Dedifferentiated amniotic fluid mesenchymal stem cell (primary cell): ENCODE data around the gene HBG2.
"Not testable (repeated sequence)": the region's sequence is repeated elsewhere in the genome, so short reads cannot be mapped to it uniquely, and the experiment has no call there.

Experiments
- DNase-seq: peaks from one replicate; pipeline ENCODE4 v3.0.0-alpha.2; 2016; ENCODE audit errors: extremely low spot score

HBG2 gene

DNA sequence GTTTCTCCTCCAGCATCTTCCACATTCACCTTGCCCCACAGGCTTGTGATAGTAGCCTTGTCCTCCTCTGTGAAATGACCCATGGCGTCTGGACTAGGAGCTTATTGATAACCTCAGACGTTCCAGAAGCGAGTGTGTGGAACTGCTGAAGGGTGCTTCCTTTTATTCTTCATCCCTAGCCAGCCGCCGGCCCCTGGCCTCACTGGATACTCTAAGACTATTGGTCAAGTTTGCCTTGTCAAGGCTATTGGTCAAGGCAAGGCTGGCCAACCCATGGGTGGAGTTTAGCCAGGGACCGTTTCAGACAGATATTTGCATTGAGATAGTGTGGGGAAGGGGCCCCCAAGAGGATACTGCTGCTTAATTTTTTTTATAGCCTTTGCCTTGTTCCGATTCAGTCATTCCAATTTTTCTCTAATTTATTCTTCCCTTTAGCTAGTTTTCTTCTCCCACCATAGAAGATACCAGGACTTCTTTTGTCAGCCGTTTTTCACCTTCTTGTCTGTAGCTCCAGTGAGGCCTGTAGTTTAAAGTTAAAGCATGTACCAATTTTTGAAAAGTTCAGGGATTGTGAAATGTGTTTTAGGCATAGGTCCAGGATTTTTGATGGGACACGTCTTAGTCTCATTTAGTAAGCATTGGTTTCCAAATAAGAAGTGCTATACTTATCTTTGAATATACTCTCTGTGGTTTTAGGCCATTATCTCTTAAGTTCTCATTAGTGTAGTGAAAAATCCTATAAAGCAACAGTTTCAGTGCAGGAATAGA lies at the start of gene HBG2:
Gene HBG2, minus strand, starts transcription at position 136 of the 768 bp plus-strand sequence. Its CDS starts 53 bp downstream, at position 83.
- DNase-seq = not testable (repeated sequence)

DNA sequence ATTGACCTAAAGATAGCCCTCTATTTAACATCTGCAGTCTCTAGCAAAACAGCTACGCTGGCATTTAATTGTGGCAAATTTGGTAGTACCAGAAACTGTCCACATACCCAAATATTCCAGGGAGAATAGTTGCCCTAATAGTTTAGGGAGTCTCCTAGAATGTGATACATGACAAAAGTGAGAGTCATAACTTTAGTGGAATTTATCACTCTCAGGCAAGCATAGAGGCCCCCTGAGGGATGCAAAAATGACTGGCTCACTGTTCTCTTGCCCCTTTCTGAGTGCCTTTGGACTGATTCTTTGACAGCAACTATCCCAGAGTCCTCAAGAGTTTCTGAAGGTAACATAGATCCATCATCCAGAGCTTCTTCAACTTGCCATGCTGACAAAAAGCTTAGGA lies 49.5 kb upstream of the HBG2 start:
- DNase-seq = no peak

- no peak for DNase-seq
Observed at GRCh38 chr11:5303626-5304025, 49.0 kb upstream of the HBG2 start.

- DNase-seq = no peak
Observed at GRCh38 chr11:5301846-5302245, 47.3 kb upstream of the HBG2 start, which contains the start of gene OR51B4. TSS of gene OR51B4 (minus strand) at chr11:5301946. CDS start at chr11:5301946, 0 bp downstream.

DNA sequence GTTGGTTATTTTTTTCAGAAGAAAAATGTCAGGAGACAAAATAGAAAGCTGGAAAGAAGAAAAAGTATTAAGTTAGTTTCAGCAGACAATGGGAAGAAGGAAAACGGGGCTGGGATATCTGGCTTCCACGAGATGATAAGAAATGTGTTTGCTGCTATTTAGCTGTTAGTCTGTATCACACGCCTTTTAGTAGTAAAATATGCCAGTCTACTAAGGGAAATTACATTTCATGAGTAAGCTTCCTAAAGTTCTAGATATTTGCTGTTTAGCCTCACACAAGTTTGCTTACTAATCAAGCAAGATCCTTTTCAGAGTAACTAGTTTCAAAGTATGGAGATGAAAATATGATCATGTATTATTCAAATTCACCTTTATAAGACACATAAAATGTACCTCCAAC lies 45.7 kb upstream of the HBG2 start:
- DNase-seq = no peak

DNA sequence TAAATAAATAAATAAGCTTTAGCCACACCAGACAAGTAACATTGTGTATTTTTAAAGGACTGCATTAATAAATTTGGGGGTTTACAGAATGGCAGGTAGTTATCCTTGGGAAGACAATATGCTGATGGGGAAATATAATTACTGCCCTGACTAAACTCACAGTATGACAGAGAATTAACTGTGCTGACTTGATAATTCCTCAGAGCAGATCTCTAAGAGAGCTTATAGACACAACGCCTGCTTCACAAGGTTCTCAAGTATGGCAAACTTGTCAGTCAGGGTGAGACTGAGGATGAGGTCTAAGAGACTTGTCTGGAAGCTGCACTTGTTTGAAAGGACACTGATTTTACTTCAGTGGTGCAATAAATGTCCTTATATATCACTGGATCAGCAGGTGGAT lies 43.9 kb upstream of the HBG2 start:
- no peak for DNase-seq

DNA sequence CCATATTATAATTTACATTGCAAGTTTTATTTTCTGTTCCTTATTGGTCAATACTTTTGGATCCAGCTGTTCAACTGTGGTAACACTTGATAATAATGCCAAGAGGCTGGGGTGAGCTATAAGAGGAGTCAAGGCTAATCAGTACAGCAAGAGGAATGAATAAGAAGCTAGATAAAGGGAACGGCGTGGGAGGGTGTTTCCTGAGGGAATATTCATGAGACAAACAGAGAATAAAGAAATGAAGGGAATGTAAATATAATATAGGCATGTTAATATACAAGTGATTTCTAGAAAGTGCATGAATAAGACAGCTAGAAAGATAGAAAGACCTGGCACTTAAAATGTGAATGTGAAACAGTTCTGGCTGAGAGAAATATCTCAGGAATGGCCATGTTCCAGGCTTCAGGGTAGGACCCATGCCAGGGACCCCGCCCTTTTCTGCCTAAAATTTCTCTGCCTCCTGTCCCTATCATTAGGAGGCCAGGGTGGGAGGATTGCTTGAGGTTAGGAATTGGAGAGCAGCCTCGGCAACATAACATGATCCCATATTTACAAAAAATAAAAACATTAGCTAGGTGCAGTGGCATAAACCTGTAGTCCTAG lies 43.2 kb upstream of the HBG2 start:
- DNase-seq = no peak

GRCh38 chr11:5294342-5294995 lies 39.9 kb upstream of the HBG2 start:
- DNase-seq = not testable (repeated sequence)

- DNase-seq = no peak
Observed at GRCh38 chr11:5293028-5293427, 38.4 kb upstream of the HBG2 start.

DNA sequence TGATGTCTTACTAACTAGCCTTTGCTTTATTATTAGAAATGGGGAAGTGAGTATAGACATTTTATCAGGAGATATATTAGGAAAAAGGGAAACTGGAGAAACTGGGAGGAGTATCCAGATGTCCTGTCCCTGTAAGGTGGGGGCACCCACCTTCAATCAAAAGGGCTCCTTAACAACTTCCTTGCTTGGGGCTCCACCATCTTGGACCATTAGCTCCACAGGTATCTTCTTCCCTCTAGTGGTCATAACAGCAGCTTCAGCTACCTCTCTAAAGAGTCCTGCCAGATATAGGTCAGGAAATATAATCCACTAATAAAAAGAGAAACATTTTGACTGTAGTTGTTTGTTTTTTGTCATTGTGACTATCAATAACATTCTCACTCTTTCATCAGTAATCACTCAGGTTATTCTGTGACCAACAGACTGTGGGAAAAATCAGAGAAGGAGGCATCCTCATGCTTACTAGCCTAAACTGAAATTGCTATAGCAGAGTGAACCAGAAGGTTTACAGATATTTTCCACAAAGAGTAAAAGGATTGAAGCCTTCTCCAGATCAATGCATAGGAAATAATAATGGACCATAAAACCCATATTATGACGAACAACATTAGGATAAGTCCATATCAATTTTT lies 36.7 kb upstream of the HBG2 start:
- no peak for DNase-seq

DNA sequence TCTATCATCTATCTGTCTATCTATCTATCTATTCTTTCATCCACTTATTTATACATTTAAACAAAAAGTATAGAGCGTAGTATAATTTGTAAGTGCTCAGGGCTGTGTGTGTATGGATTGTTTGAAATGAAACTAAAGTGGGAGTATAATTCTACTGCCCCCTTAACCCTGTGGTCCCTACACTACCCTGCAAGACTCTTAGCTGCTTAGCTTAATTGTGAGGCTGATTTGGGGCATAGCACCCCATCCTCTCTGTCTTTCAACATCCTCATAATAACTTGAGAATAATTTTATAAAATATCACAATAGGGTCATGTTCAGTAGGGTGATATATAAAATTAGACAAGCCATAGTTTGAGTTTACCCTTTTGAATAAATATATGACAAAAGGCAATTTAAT lies 35.5 kb upstream of the HBG2 start:
- DNase-seq = no peak

GRCh38 chr11:5289696-5290095 lies 35.1 kb upstream of the HBG2 start:
- no peak for DNase-seq

DNA sequence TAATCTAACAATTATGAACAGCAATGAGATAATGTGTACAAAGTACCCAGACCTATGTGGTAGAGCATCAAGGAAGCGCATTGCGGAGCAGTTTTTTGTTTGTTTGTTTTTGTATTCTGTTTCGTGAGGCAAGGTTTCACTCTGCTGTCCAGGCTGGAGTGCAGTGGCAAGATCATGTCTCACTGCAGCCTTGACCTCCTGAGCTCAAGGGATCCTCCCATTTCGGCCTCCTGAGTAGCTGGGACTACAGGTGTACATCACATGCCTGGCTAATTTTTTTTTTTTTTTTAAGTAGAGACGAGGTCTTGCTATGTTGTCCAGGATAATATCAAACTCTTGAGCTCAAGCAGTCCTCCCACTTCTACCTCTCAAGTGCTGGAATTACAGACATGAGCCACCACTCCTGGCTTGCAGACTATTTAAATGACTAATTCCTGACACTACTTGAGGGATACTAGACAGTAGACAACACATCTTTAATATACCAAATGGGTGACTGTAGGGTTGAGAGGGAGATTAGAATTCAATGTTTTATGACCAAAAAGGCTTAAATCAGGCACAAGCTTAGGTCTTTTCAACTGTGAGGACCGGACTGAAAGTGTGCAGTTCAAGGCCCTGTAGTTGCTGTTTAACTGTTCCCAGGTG lies 34.4 kb upstream of the HBG2 start:
- DNase-seq = no peak

- no peak for DNase-seq
Observed at GRCh38 chr11:5288108-5288905, 33.7 kb upstream of the HBG2 start.

GRCh38 chr11:5286901-5287300 lies 32.3 kb upstream of the HBG2 start:
- no peak for DNase-seq

GRCh38 chr11:5286351-5286750 lies 31.8 kb upstream of the HBG2 start:
- DNase-seq = no peak

DNA sequence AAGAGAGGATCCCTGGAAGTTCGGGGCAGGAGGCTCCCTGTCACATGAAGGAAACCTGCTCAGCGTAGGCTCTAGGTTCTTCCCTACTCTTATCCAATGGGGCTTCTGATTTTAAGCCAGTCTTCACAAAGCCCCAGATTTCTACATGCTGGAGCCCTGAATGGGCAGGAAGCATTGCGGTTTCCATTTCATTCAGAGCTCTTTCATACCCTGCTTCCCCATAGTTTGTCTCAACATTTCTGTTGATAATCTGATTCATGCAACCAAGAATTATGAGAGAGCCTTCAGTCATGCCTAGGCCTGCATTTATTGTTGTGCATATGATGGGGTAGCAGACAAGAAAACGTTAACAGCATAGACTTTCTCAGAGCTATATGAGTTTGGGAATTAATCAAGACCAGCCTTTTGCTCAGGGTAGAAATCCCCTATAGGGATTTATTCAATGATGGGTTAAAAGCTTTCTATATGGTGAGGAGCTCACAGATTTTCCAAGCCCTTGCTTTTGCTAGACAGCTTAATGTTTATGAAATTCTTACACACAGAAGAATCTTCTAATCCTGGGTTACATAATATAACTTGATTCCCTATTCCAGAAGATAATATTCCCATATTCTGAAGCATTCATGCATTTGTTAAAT lies 31.2 kb upstream of the HBG2 start:
- no peak for DNase-seq

DNA sequence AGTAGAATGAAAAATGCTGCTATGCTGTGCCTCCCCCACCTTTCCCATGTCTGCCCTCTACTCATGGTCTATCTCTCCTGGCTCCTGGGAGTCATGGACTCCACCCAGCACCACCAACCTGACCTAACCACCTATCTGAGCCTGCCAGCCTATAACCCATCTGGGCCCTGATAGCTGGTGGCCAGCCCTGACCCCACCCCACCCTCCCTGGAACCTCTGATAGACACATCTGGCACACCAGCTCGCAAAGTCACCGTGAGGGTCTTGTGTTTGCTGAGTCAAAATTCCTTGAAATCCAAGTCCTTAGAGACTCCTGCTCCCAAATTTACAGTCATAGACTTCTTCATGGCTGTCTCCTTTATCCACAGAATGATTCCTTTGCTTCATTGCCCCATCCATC lies 30.1 kb upstream of the HBG2 start:
- no peak for DNase-seq

- no peak for DNase-seq
Observed at GRCh38 chr11:5283882-5284281, 29.3 kb upstream of the HBG2 start.

DNA sequence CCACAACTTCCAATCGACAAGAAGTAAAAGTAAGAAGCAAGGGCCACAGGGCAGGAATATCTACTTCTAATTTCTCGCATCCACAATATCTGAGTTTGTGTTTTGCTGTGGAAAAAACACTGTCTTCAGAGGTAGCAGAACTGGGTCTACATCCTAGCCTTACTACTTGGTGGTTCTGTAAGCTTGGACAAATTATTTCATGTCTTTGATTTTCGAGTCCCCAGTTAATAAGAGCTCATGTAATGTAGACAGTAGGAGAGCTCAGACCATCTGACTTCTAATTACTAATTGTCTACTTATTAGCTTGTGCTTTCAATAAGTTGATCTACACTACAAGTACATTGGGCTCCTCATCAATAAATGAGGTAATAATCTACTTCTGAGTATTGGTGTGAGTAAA lies 28.5 kb upstream of the HBG2 start:
- no peak for DNase-seq

DNA sequence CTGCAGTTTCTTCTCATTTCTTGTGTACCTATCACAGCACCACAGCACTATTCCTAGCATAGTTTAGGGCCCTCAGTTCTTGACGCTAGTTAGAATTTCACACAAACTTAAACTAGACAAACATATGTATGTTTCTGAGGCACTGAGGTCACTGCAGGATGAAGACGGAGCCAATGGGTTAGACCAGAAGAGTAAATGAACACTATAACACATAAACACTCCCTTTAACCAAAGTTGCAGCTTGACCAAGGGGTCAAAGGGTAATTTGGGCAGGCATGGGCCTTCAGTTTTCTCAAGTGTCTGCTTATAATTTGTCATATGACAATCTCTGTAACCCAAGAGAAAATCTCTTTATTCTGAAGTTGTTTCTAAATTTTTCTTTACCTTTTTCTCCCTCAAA lies 28.0 kb upstream of the HBG2 start:
- DNase-seq = no peak
